ENCODE data around the gene BCL7B. TPM values are rescaled to one million over a fixed set of nuclear protein-coding genes. Genes with fewer than 3 reads are reported as not detected.
A peak's percentile ranks its signal among the peaks of the same experiment; 100 is the strongest.

Gene BCL7B
- total RNA-seq, 1 donor from 2014 or later, result 32.8 TPM

GRCh38 chr7:73522105-73522872 is 35.2 kb downstream of the BCL7B start, which contains the start of gene BAZ1B:
TSS of gene BAZ1B (minus strand) at chr7:73522293. CDS start at chr7:73521933, 360 bp downstream.
- Mint-ChIP-seq H3K27ac (peak within 1 kb of the TSS; percentile 98), H3K27me3 (no peaks in the 10 kb centered on the region), H3K4me1 (ENCODE audit: unreplicated experiment) (peaks cover 34% of the 10 kb centered on the region), H3K36me3 (peaks cover 18% of the 10 kb centered on the region), H3K4me3 (peak within 1 kb of the TSS; percentile 98), H3K9me3 (no peaks in the 10 kb centered on the region)
- TF ChIP-seq CTCF (conservative IDR thresholded peaks at IDR 0.05), result peak; percentile 37
- peak; percentile 98 for DNase-seq (ENCODE audit: extremely low spot score, unreplicated experiment)

- Mint-ChIP-seq H3K9me3 (no peaks in the 10 kb centered on the region), H3K27ac (peak overlapping the region; percentile 98), H3K4me3 (peak overlapping the region; percentile 97), H3K27me3 (no peaks in the 10 kb centered on the region), H3K4me1 (ENCODE audit: unreplicated experiment) (peaks cover 29% of the 10 kb centered on the region), H3K36me3 (peaks cover 22% of the 10 kb centered on the region)
- DNase-seq (ENCODE audit: extremely low spot score, unreplicated experiment), result peak; percentile 71
- TF ChIP-seq CTCF (conservative IDR thresholded peaks at IDR 0.05), result no peak
Observed at GRCh38 chr7:73521636-73522104, 35.8 kb downstream of the BCL7B start.

GRCh38 chr7:73520673-73521635 is 36.5 kb downstream of the BCL7B start:
- Mint-ChIP-seq H3K36me3 (peaks cover 22% of the 10 kb centered on the region), H3K4me3 (peak overlapping the region; percentile 98), H3K27ac (peak overlapping the region; percentile 92), H3K4me1 (ENCODE audit: unreplicated experiment) (peaks cover 29% of the 10 kb centered on the region), H3K9me3 (no peaks in the 10 kb centered on the region), H3K27me3 (no peaks in the 10 kb centered on the region)
- no peak for DNase-seq (ENCODE audit: extremely low spot score, unreplicated experiment)
- TF ChIP-seq CTCF (conservative IDR thresholded peaks at IDR 0.05), result no peak

- TF ChIP-seq CTCF (conservative IDR thresholded peaks at IDR 0.05), result no peak
- H3K36me3 Mint-ChIP-seq, result peaks cover 24% of the 10 kb centered on the region
- peak overlapping the region; percentile 92 for H3K27ac Mint-ChIP-seq
- H3K9me3 Mint-ChIP-seq, result no peaks in the 10 kb centered on the region
- peak overlapping the region; percentile 98 for H3K4me3 Mint-ChIP-seq
- H3K4me1 Mint-ChIP-seq (ENCODE audit: unreplicated experiment), result peaks cover 29% of the 10 kb centered on the region
- H3K27me3 Mint-ChIP-seq, result no peaks in the 10 kb centered on the region
- DNase-seq (ENCODE audit: extremely low spot score, unreplicated experiment), result no peak
Observed at GRCh38 chr7:73519867-73520672, 37.4 kb downstream of the BCL7B start.

- Mint-ChIP-seq H3K27me3 (no peaks in the 10 kb centered on the region), H3K4me3 (peak overlapping the region; percentile 48), H3K9me3 (no peaks in the 10 kb centered on the region), H3K36me3 (peaks cover 29% of the 10 kb centered on the region), H3K27ac (peak overlapping the region; percentile 15), H3K4me1 (ENCODE audit: unreplicated experiment) (peaks cover 31% of the 10 kb centered on the region)
- no peak for DNase-seq (ENCODE audit: extremely low spot score, unreplicated experiment)
- no peak for TF ChIP-seq CTCF (conservative IDR thresholded peaks at IDR 0.05)
Observed at GRCh38 chr7:73518470-73518869, 39.0 kb downstream of the BCL7B start.
